K562 (cell line): ENCODE results near the gene PLEKHO1. TPM values are rescaled to one million over a fixed set of nuclear protein-coding genes. Genes with fewer than 3 reads are reported as not detected.

ENCODE experiments used
- CBX3 ChIP-seq, 2 experiments: IDR thresholded peaks; 1 replicate in 1 of 2; 2 replicates in 1 of 2; pipeline ENCODE4 v1.6.1; 2012; ENCODE audit warnings: inconsistent platforms in 2 of 2, low read length in 2 of 2, borderline replicate concordance in 1 of 2, control low read depth in 1 of 2
- CHCHD3 ChIP-seq: fragments of 250-450 bp; sonication (Bioruptor Pico); IDR thresholded peaks from 2 replicates; pipeline ENCODE4 v2.1.2; 2022; ENCODE audit warnings: mild to moderate bottlenecking
- NR2C2 ChIP-seq, 2 experiments: fragments of 200-800 bp in 1 of 2; sonication (Bioruptor generic) in 1 of 2; sonication (generic) in 1 of 2; formaldehyde crosslinking in 1 of 2; IDR thresholded peaks; 2 replicates each; pipeline versions ENCODE4 v1.6.1 to v1.8.0; 2016 to 2022; ENCODE audit warnings: mild to moderate bottlenecking in 1 of 2, missing compliant biosample characterization in 1 of 2, missing genetic modification characterization in 1 of 2, missing genetic modification reagents in 1 of 2
- PHF20 ChIP-seq: fragments of 450-650 bp; IDR thresholded peaks from 2 replicates; pipeline ENCODE4 v1.6.1; 2018; ENCODE audit not compliant: partially characterized antibody
- RBM22 ChIP-seq: fragments of 200-400 bp; formaldehyde crosslinking; IDR thresholded peaks from 2 replicates; pipeline ENCODE4 v1.6.1; 2018; ENCODE audit warnings: low read length, low read depth; ENCODE audit not compliant: poor library complexity, severe bottlenecking
- SMARCA5 ChIP-seq: fragments of 450-650 bp; IDR thresholded peaks from 2 replicates; pipeline ENCODE4 v1.6.1; 2016
- polyA plus RNA-seq, 8 experiments: library from polyadenylated mRNA; depleted of rRNA in 4 of 8; stranded (reverse) in 5 of 8; unstranded in 3 of 8; fragments of >200 nt; fragmentation: Nextera tagmentation in 2 of 8; fragmentation: Illumina TruSeq in 1 of 8; extraction: Ambion mirVana in 2 of 8; extraction: Trizol in 1 of 8; gene quantifications; 2 replicates each; pipeline versions ENCODE4 v1.2.1 to v1.2.3, GENCODE V29; 2011 to 2014; ENCODE audit warnings: inconsistent platforms in 1 of 8, missing spikeins in 1 of 8
- total RNA-seq, 7 experiments: library from RNA; depleted of rRNA in 6 of 7; stranded (reverse); fragments of >200 nt in 6 of 7; fragmentation: Illumina TruSeq in 2 of 7; extraction: Trizol in 2 of 7; gene quantifications; 2 replicates each; pipeline versions ENCODE4 v1.2.1 to v1.2.3, GENCODE V29; 2011 to 2021; ENCODE audit warnings: low replicate concordance in 1 of 7
- TF ChIP-seq, protein P1 (sequence below), 2 experiments: fragments of 450-650 bp; IDR thresholded peaks; 2 replicates each; pipeline ENCODE4 v1.6.1; 2016
- TF ChIP-seq, protein P2 (sequence below), 2 experiments: fragments of 450-650 bp in 1 of 2; sonication (generic) in 1 of 2; formaldehyde crosslinking in 1 of 2; IDR thresholded peaks; 2 replicates each; pipeline versions ENCODE4 v1.7.1 to v1.9.0; 2016 to 2022; ENCODE audit warnings: inconsistent platforms in 1 of 2, mild to moderate bottlenecking in 1 of 2, missing genetic modification reagents in 1 of 2
- TF ChIP-seq, protein P3 (sequence below): IDR thresholded peaks from 2 replicates; pipeline ENCODE4 v1.6.1; 2012; ENCODE audit warnings: low read depth, low read length, improper control_type of control experiment, borderline replicate concordance
- TF ChIP-seq, protein P4 (sequence below): fragments of 200-800 bp; sonication (Bioruptor generic); IDR thresholded peaks from 2 replicates; pipeline ENCODE4 v1.6.1; 2017; ENCODE audit warnings: missing genetic modification characterization, missing compliant biosample characterization

The PLEKHO1 gene
- total and polyA plus RNA-seq, 9 of the 15 experiments (the other 6 are each of a cell fraction or from before 2014, with no cell fraction given), result 0.39 to 16.2 (median 9.6) TPM

DNA sequence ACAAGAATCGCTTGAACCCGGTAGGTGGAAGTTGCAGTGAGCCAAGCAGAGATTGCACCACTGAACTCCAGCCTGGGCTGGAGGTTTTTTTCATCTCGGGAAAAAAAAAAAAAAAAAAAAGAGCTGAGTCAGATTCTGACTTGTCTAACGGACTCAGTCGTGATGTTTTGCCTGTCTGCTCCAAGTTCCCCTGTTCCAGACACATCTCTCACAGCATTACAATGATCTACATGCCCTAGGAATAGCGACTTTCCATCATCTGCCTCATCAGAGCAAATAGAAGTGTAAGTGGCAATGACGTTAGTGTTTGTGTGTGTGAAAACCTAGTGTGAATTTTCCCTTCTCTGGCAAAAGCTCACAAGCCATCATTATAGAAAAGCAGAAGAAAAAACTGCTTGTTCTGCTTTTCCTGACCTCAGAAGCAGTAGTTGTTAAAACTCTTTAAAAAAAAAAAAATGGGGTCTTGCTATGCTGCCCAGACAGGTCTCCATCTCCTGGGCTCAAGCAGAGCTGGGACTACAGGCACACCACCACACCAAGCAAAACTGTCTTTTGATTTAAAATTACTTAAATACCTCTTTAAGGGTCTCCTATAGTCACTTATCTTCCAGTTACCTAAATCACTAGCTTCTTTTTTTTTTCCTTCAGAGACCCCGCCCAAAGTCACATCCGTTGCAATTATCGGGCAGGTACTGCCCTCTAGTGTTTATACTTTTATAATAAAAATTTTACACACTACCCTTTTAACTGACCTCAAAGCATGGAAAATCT, 37.3 kb downstream of the PLEKHO1 start (continued):
- TF ChIP-seq, protein P1, sequence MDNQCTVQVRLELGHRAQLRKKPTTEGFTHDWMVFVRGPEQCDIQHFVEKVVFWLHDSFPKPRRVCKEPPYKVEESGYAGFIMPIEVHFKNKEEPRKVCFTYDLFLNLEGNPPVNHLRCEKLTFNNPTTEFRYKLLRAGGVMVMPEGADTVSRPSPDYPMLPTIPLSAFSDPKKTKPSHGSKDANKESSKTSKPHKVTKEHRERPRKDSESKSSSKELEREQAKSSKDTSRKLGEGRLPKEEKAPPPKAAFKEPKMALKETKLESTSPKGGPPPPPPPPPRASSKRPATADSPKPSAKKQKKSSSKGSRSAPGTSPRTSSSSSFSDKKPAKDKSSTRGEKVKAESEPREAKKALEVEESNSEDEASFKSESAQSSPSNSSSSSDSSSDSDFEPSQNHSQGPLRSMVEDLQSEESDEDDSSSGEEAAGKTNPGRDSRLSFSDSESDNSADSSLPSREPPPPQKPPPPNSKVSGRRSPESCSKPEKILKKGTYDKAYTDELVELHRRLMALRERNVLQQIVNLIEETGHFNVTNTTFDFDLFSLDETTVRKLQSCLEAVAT (IDR thresholded peaks at IDR 0.05), result peak in 1 of 2 experiments; percentile 34; a peak in 1 of 4 replicates
- TF ChIP-seq RBM22, result no peak
- peak in 1 of 2 experiments; percentile 61; a peak in 1 of 3 replicates for TF ChIP-seq CBX3 (IDR thresholded peaks at IDR 0.05; ENCODE audit: borderline replicate concordance in 1 of 2, low read length in 2 of 2)
- peak; percentile 62 for TF ChIP-seq SMARCA5
- no peak for TF ChIP-seq NR2C2 (CRISPR knock-in tag; IDR thresholded peaks at IDR 0.05)
- TF ChIP-seq NR2C2 (tag; IDR thresholded peaks at IDR 0.05), result 0 out of 2 replicates have a peak, but pooled peaks have one; percentile 27
- TF ChIP-seq PHF20, result no peak
- no peak for TF ChIP-seq CHCHD3 (CRISPR knock-in tag)
- TF ChIP-seq, protein P2, sequence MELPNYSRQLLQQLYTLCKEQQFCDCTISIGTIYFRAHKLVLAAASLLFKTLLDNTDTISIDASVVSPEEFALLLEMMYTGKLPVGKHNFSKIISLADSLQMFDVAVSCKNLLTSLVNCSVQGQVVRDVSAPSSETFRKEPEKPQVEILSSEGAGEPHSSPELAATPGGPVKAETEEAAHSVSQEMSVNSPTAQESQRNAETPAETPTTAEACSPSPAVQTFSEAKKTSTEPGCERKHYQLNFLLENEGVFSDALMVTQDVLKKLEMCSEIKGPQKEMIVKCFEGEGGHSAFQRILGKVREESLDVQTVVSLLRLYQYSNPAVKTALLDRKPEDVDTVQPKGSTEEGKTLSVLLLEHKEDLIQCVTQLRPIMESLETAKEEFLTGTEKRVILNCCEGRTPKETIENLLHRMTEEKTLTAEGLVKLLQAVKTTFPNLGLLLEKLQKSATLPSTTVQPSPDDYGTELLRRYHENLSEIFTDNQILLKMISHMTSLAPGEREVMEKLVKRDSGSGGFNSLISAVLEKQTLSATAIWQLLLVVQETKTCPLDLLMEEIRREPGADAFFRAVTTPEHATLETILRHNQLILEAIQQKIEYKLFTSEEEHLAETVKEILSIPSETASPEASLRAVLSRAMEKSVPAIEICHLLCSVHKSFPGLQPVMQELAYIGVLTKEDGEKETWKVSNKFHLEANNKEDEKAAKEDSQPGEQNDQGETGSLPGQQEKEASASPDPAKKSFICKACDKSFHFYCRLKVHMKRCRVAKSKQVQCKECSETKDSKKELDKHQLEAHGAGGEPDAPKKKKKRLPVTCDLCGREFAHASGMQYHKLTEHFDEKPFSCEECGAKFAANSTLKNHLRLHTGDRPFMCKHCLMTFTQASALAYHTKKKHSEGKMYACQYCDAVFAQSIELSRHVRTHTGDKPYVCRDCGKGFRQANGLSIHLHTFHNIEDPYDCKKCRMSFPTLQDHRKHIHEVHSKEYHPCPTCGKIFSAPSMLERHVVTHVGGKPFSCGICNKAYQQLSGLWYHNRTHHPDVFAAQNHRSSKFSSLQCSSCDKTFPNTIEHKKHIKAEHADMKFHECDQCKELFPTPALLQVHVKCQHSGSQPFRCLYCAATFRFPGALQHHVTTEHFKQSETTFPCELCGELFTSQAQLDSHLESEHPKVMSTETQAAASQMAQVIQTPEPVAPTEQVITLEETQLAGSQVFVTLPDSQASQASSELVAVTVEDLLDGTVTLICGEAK (IDR thresholded peaks at IDR 0.05), result peak; percentile 42; the same call in 1 of the 2 replicates
- TF ChIP-seq, protein P2 (CRISPR knock-in tag; IDR thresholded peaks at IDR 0.05), result no peak
- TF ChIP-seq, protein P3, sequence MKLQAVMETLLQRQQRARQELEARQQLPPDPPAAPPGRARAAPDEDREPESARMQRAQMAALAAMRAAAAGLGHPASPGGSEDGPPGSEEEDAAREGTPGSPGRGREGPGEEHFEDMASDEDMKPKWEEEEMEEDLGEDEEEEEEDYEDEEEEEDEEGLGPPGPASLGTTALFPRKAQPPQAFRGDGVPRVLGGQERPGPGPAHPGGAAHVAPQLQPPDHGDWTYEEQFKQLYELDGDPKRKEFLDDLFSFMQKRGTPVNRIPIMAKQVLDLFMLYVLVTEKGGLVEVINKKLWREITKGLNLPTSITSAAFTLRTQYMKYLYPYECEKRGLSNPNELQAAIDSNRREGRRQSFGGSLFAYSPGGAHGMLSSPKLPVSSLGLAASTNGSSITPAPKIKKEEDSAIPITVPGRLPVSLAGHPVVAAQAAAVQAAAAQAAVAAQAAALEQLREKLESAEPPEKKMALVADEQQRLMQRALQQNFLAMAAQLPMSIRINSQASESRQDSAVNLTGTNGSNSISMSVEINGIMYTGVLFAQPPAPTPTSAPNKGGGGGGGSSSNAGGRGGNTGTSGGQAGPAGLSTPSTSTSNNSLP, result 0 out of 2 replicates have a peak, but pooled peaks have one; percentile 84
- TF ChIP-seq, protein P4, sequence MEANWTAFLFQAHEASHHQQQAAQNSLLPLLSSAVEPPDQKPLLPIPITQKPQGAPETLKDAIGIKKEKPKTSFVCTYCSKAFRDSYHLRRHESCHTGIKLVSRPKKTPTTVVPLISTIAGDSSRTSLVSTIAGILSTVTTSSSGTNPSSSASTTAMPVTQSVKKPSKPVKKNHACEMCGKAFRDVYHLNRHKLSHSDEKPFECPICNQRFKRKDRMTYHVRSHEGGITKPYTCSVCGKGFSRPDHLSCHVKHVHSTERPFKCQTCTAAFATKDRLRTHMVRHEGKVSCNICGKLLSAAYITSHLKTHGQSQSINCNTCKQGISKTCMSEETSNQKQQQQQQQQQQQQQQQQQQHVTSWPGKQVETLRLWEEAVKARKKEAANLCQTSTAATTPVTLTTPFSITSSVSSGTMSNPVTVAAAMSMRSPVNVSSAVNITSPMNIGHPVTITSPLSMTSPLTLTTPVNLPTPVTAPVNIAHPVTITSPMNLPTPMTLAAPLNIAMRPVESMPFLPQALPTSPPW, result peak; percentile 52; the same call in 1 of the 2 replicates
